Measurements from ENCODE around the gene PCDHB14.
"Not testable (repeated sequence)": the region's sequence is repeated elsewhere in the genome, so short reads cannot be mapped to it uniquely, and the experiment has no call there.

Gene PCDHB14

GRCh38 chr5:141236516-141237313 lies 13.6 kb downstream of the PCDHB14 start:
- Mint-ChIP-seq H3K4me1 (no peaks in the 10 kb centered on the region), H3K27ac (no peak overlapping the region), H3K9me3 (peaks cover 19% of the 10 kb centered on the region), H3K36me3 (no peaks in the 10 kb centered on the region), H3K4me3 (no peak overlapping the region)
- DNase-seq (ENCODE audit: low spot score in 2 of 2) (no peak), ATAC-seq (no peak)

- Mint-ChIP-seq H3K27ac (no peak overlapping the region), H3K4me3 (no peak overlapping the region), H3K36me3 (no peaks in the 10 kb centered on the region), H3K4me1 (peaks cover 4% of the 10 kb centered on the region), H3K9me3 (peaks cover 23% of the 10 kb centered on the region)
- DNase-seq (ENCODE audit: low spot score in 2 of 2): no peak
- no peak for ATAC-seq
Observed at GRCh38 chr5:141241496-141241895, 18.4 kb downstream of the PCDHB14 start.

DNA sequence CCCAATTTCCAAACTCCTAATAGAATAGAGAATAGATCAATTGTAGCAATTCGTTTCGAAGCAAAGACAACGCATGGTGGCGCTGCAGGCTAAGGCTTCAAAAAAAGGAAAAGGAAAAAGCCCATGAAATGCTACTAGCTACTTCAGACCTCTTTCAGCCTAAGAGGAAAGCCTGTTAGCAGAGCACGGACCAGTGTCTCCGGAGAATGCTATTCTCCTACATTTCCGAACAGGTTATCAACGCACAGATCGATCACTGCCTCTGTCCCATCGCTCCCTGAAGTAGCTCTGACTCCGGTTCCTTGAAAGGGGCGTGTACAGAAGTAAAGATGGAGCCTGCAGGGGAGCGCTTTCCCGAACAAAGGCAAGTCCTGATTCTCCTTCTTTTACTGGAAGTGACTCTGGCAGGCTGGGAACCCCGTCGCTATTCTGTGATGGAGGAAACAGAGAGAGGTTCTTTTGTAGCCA lies 22.1 kb downstream of the PCDHB14 start, which contains the start of gene PCDHB15:
TSS of gene PCDHB15 (plus strand) at position 146 of the 468 bp plus-strand sequence. CDS start at position 330, 184 bp downstream.
- no peak for DNase-seq (ENCODE audit: low spot score in 2 of 2)
- H3K4me3 Mint-ChIP-seq: peak within 1 kb of the TSS; percentile 23
- no peak within 1 kb of the TSS for H3K27ac Mint-ChIP-seq
- no peaks in the 10 kb centered on the region for H3K36me3 Mint-ChIP-seq
- peaks cover 4% of the 10 kb centered on the region for H3K4me1 Mint-ChIP-seq
- no peak for ATAC-seq
- H3K9me3 Mint-ChIP-seq: peaks cover 33% of the 10 kb centered on the region

- H3K9me3 Mint-ChIP-seq: peaks cover 28% of the 10 kb centered on the region
- H3K36me3 Mint-ChIP-seq; DNase-seq (ENCODE audit: low spot score in 2 of 2); ATAC-seq; H3K4me3 Mint-ChIP-seq; H3K27ac Mint-ChIP-seq; H3K4me1 Mint-ChIP-seq: not testable (repeated sequence)
Observed at GRCh38 chr5:141246971-141247370, 23.8 kb downstream of the PCDHB14 start.

GRCh38 chr5:141247434-141247833 lies 24.3 kb downstream of the PCDHB14 start:
- H3K9me3 Mint-ChIP-seq: peaks cover 27% of the 10 kb centered on the region
- ATAC-seq; H3K4me3 Mint-ChIP-seq; H3K36me3 Mint-ChIP-seq; H3K4me1 Mint-ChIP-seq; DNase-seq (ENCODE audit: low spot score in 2 of 2); H3K27ac Mint-ChIP-seq: not testable (repeated sequence)

DNA sequence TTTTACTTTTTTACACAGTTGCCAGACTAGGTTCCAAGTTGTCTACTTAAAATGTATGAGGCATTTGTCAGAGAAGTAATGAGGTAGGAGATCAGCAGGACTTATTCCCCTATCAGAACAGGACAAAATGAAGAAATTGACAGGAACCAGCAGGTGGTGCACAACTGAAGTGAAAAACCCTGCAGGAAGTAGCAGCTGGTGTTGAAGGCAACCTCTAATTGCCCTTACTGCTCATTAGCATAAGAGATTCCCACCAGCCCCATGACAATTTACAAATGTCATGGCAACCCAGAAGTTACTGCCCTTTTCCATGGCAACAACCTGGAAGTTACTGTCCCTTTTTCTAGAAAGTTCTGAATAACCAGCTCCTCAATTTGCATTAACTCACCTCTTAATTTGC lies 27.4 kb downstream of the PCDHB14 start:
- Mint-ChIP-seq H3K9me3 (peaks cover 28% of the 10 kb centered on the region), H3K4me3 (no peak overlapping the region), H3K4me1 (no peaks in the 10 kb centered on the region), H3K36me3 (no peaks in the 10 kb centered on the region), H3K27ac (no peak overlapping the region)
- ATAC-seq (no peak), DNase-seq (ENCODE audit: low spot score in 2 of 2) (no peak)

GRCh38 chr5:141258464-141258863 lies 35.3 kb downstream of the PCDHB14 start:
- H3K4me3 Mint-ChIP-seq: no peak overlapping the region
- no peaks in the 10 kb centered on the region for H3K36me3 Mint-ChIP-seq
- peaks cover 46% of the 10 kb centered on the region for H3K9me3 Mint-ChIP-seq
- ATAC-seq (no peak), DNase-seq (ENCODE audit: low spot score in 2 of 2) (no peak)
- no peaks in the 10 kb centered on the region for H3K4me1 Mint-ChIP-seq
- no peak overlapping the region for H3K27ac Mint-ChIP-seq

DNA sequence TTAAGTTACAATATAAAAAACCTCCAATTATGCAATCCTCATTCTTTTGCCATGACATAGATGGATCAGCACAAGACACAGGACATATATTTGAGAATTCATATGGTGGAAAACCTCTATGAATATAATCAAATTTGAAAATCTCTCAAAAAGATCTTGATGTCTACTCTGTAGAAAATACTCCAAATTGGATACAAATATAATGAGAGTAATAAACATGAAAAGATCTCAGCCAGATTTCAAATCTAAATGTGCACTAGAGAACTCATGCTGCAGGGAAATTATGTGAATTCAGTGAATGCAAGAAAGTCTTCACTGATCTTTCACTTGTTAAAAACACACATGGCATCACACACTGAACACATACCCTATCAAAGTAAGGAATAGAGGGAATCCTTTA lies 35.8 kb downstream of the PCDHB14 start:
- H3K9me3 Mint-ChIP-seq: peaks cover 48% of the 10 kb centered on the region
- no peak for ATAC-seq
- no peak overlapping the region for H3K27ac Mint-ChIP-seq
- H3K4me3 Mint-ChIP-seq: no peak overlapping the region
- no peaks in the 10 kb centered on the region for H3K4me1 Mint-ChIP-seq
- no peaks in the 10 kb centered on the region for H3K36me3 Mint-ChIP-seq
- no peak for DNase-seq (ENCODE audit: low spot score in 2 of 2)

DNA sequence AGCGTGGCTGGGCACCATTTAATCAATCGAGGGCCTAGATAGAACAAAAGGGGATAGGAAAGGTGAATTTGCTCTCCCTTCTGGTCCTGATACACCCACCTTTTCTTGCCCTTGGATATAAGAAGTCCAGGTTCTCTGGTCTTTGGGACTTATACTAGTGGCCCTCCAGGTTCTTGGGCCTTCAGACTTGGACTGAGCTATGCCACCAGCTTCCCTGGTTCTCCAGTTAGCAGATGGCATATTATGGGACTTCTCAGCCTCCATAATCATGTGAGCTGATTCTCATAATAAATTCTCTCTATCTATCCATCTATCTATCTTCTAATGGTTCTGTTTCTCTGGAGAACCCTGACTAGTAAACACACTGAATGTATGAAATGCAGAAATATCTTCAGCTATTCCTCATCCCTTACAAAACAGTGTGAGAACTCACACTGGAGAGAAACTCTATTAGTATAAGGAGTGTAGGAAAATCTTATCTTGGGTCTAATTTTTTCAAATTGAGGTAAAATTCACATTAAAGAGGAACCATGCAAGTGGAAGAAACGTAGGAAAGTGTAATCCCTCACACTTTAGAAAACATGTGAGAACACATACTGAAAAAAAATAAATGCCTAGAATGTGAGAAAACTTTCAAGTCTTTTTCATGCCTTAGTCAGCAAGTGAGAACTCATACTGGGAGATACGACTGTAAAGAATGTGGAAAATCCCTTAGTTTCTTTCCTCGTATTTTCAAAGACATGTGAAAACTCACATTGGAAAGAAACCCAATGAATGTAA lies 37.5 kb downstream of the PCDHB14 start:
- Mint-ChIP-seq H3K27ac (no peak overlapping the region), H3K4me1 (no peaks in the 10 kb centered on the region), H3K9me3 (peaks cover 46% of the 10 kb centered on the region), H3K36me3 (no peaks in the 10 kb centered on the region), H3K4me3 (no peak overlapping the region)
- DNase-seq (ENCODE audit: low spot score in 2 of 2) (no peak), ATAC-seq (no peak)

- peaks cover 49% of the 10 kb centered on the region for H3K9me3 Mint-ChIP-seq
- DNase-seq (ENCODE audit: low spot score in 2 of 2): no peak
- H3K4me3 Mint-ChIP-seq: no peak overlapping the region
- H3K36me3 Mint-ChIP-seq: no peaks in the 10 kb centered on the region
- no peak overlapping the region for H3K27ac Mint-ChIP-seq
- no peaks in the 10 kb centered on the region for H3K4me1 Mint-ChIP-seq
- no peak for ATAC-seq
Observed at GRCh38 chr5:141261238-141261546, 38.0 kb downstream of the PCDHB14 start.

DNA sequence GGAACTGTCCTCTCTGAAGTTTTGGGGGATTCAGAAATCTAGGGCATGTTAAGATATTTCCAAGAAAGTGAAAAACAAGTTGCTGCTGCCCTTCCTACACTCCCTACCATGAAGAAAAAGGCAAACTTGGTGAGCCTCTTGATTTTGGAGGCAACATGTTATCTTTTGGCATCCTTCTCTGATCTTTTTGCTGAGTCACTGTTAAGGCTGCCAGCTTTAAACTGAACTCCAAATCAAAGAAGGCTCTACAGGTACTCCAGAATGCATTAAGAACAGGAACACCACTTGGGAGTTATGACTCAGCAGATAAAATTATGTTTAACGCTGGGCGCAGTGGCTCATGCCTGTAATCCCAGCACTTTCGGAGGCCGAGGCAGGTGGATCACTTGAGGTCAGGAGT lies 46.1 kb downstream of the PCDHB14 start:
- no peaks in the 10 kb centered on the region for H3K36me3 Mint-ChIP-seq
- H3K4me1 Mint-ChIP-seq: no peaks in the 10 kb centered on the region
- peaks cover 38% of the 10 kb centered on the region for H3K9me3 Mint-ChIP-seq

GRCh38 chr5:141272906-141273305 lies 49.8 kb downstream of the PCDHB14 start:
- Mint-ChIP-seq H3K4me1 (no peaks in the 10 kb centered on the region), H3K9me3 (peaks cover 33% of the 10 kb centered on the region), H3K36me3 (no peaks in the 10 kb centered on the region), H3K27ac (no peak overlapping the region), H3K4me3 (no peak overlapping the region)
- no peak for ATAC-seq
- no peak for DNase-seq (ENCODE audit: low spot score in 2 of 2)

More for the DNA sequence above, 46.1 kb downstream of the PCDHB14 start:
- Mint-ChIP-seq H3K4me3 (no peak overlapping the region), H3K27ac (no peak overlapping the region)
- DNase-seq (ENCODE audit: low spot score in 2 of 2) (no peak), ATAC-seq (no peak)

Measured in stimulated activated effector memory CD8-positive, alpha-beta T cell treated with anti-CD3 and anti-CD28 coated beads, Interleukin-12 subunit alpha, Interleukin-12 subunit beta, amount 100 ng/mL, for 72 hours (primary cell).